Ovary (tissue), 9 donors: Measurements from ENCODE around the gene CCDC171. TPM values are rescaled to one million over a fixed set of nuclear protein-coding genes. Genes with fewer than 3 reads are reported as not detected.

ENCODE experiments used
- DNase-seq, 5 donors: peaks; one replicate each; pipeline ENCODE4 v3.0.0-alpha.2; 2019 to 2020
- H3K27ac ChIP-seq, 2 donors: fragments of 200-600 bp; one replicate each; pipeline versions ENCODE4 v1.5.1 to v1.8.0; 2019 to 2022
- H3K27me3 ChIP-seq: fragments of 200-600 bp; one replicate; pipeline ENCODE4 v1.8.0; 2022
- H3K36me3 ChIP-seq: fragments of 200-600 bp; sonication (generic); one replicate; pipeline ENCODE4 v1.5.1; 2019
- H3K4me1 ChIP-seq: one replicate; pipeline ENCODE4 v1.8.1; 2013; ENCODE audit warnings: mild to moderate bottlenecking, moderate library complexity; ENCODE audit not compliant: insufficient read depth
- H3K4me3 ChIP-seq: fragments of 200-600 bp; sonication (generic); one replicate; pipeline ENCODE4 v1.5.1; 2017
- H3K9me3 ChIP-seq, 2 donors: fragments of 200-600 bp in 1 of 2; sonication (generic) in 1 of 2; one replicate each; pipeline versions ENCODE4 v1.5.1 to v1.8.1; 2013 to 2019; ENCODE audit warnings: mild to moderate bottlenecking in 1 of 2, moderate library complexity in 1 of 2
- CTCF ChIP-seq, 3 donors: fragments of 450-650 bp in 2 of 3; fragments of 200-600 bp in 1 of 3; IDR thresholded peaks; one replicate each; pipeline versions ENCODE4 v1.5.1 to v1.8.0; 2016 to 2022; ENCODE audit warnings: antibody characterized with exemption in 3 of 3, mild to moderate bottlenecking in 1 of 3
- EP300 ChIP-seq: sonication (generic); formaldehyde crosslinking; IDR thresholded peaks from one replicate; pipeline ENCODE4 v1.6.1; 2017; ENCODE audit warnings: antibody characterized with exemption
- POLR2A ChIP-seq: fragments of 450-650 bp; IDR thresholded peaks from one replicate; pipeline ENCODE4 v1.6.1; 2017; ENCODE audit warnings: antibody characterized with exemption, mild to moderate bottlenecking, moderate library complexity
- WGBS, 3 donors: extraction: QIAGEN DNeasy Blood & Tissue Kit in 1 of 3; methylation state at CpG; one replicate each; pipeline versions ENCODE4 v1.1.5 to v1.1.7; 2013 to 2017; 5-methylcytosine and 5-hydroxymethylcytosine counted together
- intact Hi-C, 4 donors: fragments of 100-400 bp; cut with DNase I; formaldehyde crosslinking; loops; one replicate each; pipeline versions ENCODE4 v1.11.0 to v1.15.1; 2022 to 2023
- polyA plus RNA-seq, 2 donors: library from polyadenylated mRNA; stranded (reverse); fragments of 200-250 nt in 1 of 2; fragments of 350-450 nt in 1 of 2; fragmentation: Illumina TruSeq in 1 of 2; extraction: RNeasy Lipid Tissue Mini Kit (QIAGEN cat#74804) in 1 of 2; gene quantifications; one replicate each; pipeline ENCODE4 v1.2.3, GENCODE V29; 2013 to 2014
- total RNA-seq, 7 donors: library from RNA; depleted of rRNA in 2 of 7; stranded (reverse); fragments of >200 nt in 2 of 7; fragmentation: NEBNext Ultra II Directional in 3 of 7; extraction: Animal tissue kit (Norgen Biotek cat#: 25700) in 3 of 7; gene quantifications; one replicate each; pipeline versions ENCODE4 v1.1.0 to v1.2.4, GENCODE V29; 2016 to 2023
- donor health status: DM: no; HTN: no; CAD: no; lungs with moderate emphysema.
- donor health status: DM: no; HTN: no; CAD: no.
- donor health status: Bipolar disorder and iron deficiency.
- donor health status: DM: yes; HTN: yes; CAD: no.
- donor health status: DM: no; HTN: no; CAD: no.
- donor health status: DM: yes; HTN: yes; CAD: no.

Gene CCDC171
- total and polyA plus RNA-seq, 9 donors, result 2.0 to 6.1 (median 5.0) TPM

- H3K9me3 ChIP-seq, result no peaks in the 10 kb centered on the region
- H3K4me3 ChIP-seq, result no peak overlapping the region
- H3K4me1 ChIP-seq, result no peaks in the 10 kb centered on the region
- intact Hi-C loops, result no loop called here
- TF ChIP-seq EP300, result no peak
- no peak for TF ChIP-seq POLR2A
- no peak for TF ChIP-seq CTCF (IDR thresholded peaks at IDR 0.05)
- no peak overlapping the region for H3K27ac ChIP-seq
- no peaks in the 10 kb centered on the region for H3K27me3 ChIP-seq
- no peak for DNase-seq
- no peaks in the 10 kb centered on the region for H3K36me3 ChIP-seq
Measured at GRCh38 chr9:15915711-15916110, 362.9 kb downstream of the CCDC171 start.

GRCh38 chr9:15927161-15927560, 374.3 kb downstream of the CCDC171 start:
- intact Hi-C loops, result no loop called here
- TF ChIP-seq CTCF (IDR thresholded peaks at IDR 0.05), result no peak
- TF ChIP-seq POLR2A, result no peak
- TF ChIP-seq EP300, result no peak
- Histone ChIP-seq H3K27me3 (no peaks in the 10 kb centered on the region), H3K4me1 (no peaks in the 10 kb centered on the region), H3K9me3 (no peaks in the 10 kb centered on the region), H3K27ac (no peak overlapping the region), H3K36me3 (no peaks in the 10 kb centered on the region), H3K4me3 (no peak overlapping the region)
- DNase-seq, result no peak
- 35 to 44% (median 41%) methylated on average over 2 of the region's 2 CpGs for WGBS, 3 donors

- Histone ChIP-seq H3K4me3 (no peak overlapping the region), H3K27me3 (no peaks in the 10 kb centered on the region), H3K4me1 (no peaks in the 10 kb centered on the region), H3K36me3 (no peaks in the 10 kb centered on the region), H3K9me3 (no peaks in the 10 kb centered on the region), H3K27ac (no peak overlapping the region)
- WGBS, 3 donors, result 70 to 80% (median 80%) methylated on average over 2 of the region's 2 CpGs
- DNase-seq, result no peak
- TF ChIP-seq POLR2A, result no peak
- no peak for TF ChIP-seq EP300
- no peak for TF ChIP-seq CTCF (IDR thresholded peaks at IDR 0.05)
- intact Hi-C loops, result no loop called here
Measured at GRCh38 chr9:15935661-15936305, 382.9 kb downstream of the CCDC171 start.

GRCh38 chr9:15936306-15936921, 383.6 kb downstream of the CCDC171 start:
- no peaks in the 10 kb centered on the region for H3K9me3 ChIP-seq
- no peak overlapping the region for H3K27ac ChIP-seq
- H3K27me3 ChIP-seq, result no peaks in the 10 kb centered on the region
- no peak overlapping the region for H3K4me3 ChIP-seq
- H3K36me3 ChIP-seq, result no peaks in the 10 kb centered on the region
- TF ChIP-seq EP300, result no peak
- TF ChIP-seq POLR2A, result no peak
- TF ChIP-seq CTCF (IDR thresholded peaks at IDR 0.05), result no peak
- no peak for DNase-seq
- WGBS, 3 donors, result 51 to 56% (median 55%) methylated on average over 5 of the region's 5 CpGs
- intact Hi-C loops, result no loop called here
- H3K4me1 ChIP-seq, result no peaks in the 10 kb centered on the region
